IMR-90 (cell line): ENCODE results near the gene GLCE.

Experiments used
- BHLHE40 ChIP-seq: fragments of 150-350 bp; IDR thresholded peaks from 2 replicates; pipeline ENCODE4 v1.6.1; 2016; ENCODE audit warnings: mild to moderate bottlenecking, low read depth, low read length
- CEBPB ChIP-seq: IDR thresholded peaks from 2 replicates; pipeline ENCODE4 v1.6.1; 2012; ENCODE audit warnings: low read depth, low read length, improper control_type of control experiment
- CHD1 ChIP-seq: IDR thresholded peaks from 2 replicates; pipeline ENCODE4 v1.6.1; 2012; ENCODE audit warnings: low read depth, low read length, improper control_type of control experiment
- FOS ChIP-seq: fragments of 150-350 bp; IDR thresholded peaks from 2 replicates; pipeline ENCODE4 v1.6.1; 2016; ENCODE audit warnings: low read depth, low read length
- MAFK ChIP-seq: IDR thresholded peaks from 2 replicates; pipeline ENCODE4 v1.6.1; 2012; ENCODE audit warnings: low read depth, low read length, improper control_type of control experiment
- POLR2A ChIP-seq: IDR thresholded peaks from 2 replicates; pipeline ENCODE4 v1.6.1; 2012; ENCODE audit warnings: mild to moderate bottlenecking, low read depth, low read length
- RCOR1 ChIP-seq: IDR thresholded peaks from 2 replicates; pipeline ENCODE4 v1.6.1; 2012; ENCODE audit warnings: mild to moderate bottlenecking, low read length, improper control_type of control experiment; ENCODE audit not compliant: insufficient replicate concordance
- TF ChIP-seq, protein P1 (sequence below): conservative IDR thresholded peaks from 2 replicates; pipeline ENCODE4 v1.5.1; 2012; ENCODE audit warnings: mild to moderate bottlenecking, low read depth, low read length, improper control_type of control experiment
- TF ChIP-seq, protein P2 (sequence below): fragments of 150-350 bp; IDR thresholded peaks from 2 replicates; pipeline ENCODE4 v1.6.1; 2017; ENCODE audit warnings: mild to moderate bottlenecking, antibody characterized with exemption, low read length, low read depth

DNA sequence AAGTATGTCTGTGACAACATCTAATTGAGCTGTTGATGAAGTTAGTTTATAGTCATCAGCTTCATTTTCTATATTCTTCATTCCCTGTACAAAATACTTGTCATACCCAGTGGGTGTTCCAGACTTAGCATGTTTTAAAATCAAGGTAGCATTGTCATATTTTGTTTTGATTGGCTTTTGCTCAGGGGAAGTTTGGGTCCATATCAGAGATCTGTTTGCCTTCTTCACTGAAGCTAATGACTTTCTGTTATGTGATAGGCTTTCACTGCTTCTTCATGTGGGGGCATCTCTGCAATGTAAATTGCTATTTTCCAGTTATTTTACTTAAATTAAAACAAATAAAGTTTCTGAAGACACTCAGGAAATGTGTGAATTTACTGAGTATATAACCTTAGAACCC lies 15.1 kb downstream of the GLCE start:
- TF ChIP-seq POLR2A, result no peak
- no peak for TF ChIP-seq MAFK
- TF ChIP-seq, protein P1, sequence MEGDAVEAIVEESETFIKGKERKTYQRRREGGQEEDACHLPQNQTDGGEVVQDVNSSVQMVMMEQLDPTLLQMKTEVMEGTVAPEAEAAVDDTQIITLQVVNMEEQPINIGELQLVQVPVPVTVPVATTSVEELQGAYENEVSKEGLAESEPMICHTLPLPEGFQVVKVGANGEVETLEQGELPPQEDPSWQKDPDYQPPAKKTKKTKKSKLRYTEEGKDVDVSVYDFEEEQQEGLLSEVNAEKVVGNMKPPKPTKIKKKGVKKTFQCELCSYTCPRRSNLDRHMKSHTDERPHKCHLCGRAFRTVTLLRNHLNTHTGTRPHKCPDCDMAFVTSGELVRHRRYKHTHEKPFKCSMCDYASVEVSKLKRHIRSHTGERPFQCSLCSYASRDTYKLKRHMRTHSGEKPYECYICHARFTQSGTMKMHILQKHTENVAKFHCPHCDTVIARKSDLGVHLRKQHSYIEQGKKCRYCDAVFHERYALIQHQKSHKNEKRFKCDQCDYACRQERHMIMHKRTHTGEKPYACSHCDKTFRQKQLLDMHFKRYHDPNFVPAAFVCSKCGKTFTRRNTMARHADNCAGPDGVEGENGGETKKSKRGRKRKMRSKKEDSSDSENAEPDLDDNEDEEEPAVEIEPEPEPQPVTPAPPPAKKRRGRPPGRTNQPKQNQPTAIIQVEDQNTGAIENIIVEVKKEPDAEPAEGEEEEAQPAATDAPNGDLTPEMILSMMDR, result no peak
- TF ChIP-seq FOS, result no peak
- no peak for TF ChIP-seq CHD1
- TF ChIP-seq BHLHE40, result no peak
- no peak for TF ChIP-seq CEBPB
- no peak for TF ChIP-seq RCOR1
- TF ChIP-seq, protein P2, sequence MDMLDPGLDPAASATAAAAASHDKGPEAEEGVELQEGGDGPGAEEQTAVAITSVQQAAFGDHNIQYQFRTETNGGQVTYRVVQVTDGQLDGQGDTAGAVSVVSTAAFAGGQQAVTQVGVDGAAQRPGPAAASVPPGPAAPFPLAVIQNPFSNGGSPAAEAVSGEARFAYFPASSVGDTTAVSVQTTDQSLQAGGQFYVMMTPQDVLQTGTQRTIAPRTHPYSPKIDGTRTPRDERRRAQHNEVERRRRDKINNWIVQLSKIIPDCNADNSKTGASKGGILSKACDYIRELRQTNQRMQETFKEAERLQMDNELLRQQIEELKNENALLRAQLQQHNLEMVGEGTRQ, result no peak
